ENCODE results near the gene KRT40. TPM values are rescaled to one million over a fixed set of nuclear protein-coding genes. Genes with fewer than 3 reads are reported as not detected.

The KRT40 gene
- total and polyA plus RNA-seq, 10 of the 15 experiments (the other 5 are each of a cell fraction or from before 2014, with no cell fraction given), result not detected

DNA sequence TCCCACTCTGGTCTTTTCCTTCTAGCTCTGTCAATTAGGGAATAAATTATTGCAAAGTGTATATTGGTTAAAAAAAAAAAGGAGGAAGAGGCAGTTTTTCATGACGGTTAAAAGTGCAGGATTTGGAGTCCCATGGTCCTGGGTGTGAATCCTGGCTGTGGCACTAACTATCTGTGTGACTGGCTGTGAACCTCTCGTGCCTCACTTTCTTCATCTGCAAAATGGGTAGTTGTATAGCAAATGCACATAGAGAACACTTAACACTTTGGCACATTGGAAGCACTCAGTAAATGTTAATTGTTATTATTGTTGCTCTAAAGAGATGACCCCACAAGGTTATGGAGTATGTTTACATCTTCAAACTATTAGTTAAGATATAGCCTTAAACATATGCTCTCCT, 36.2 kb downstream of the KRT40 start:
- H3K79me2 ChIP-seq (ENCODE audit: control insufficient read depth, insufficient read depth, low read length), result no peaks in the 10 kb centered on the region
- H3K27me3 ChIP-seq (replicated peaks in 1 of 2; ENCODE audit: control insufficient read depth in 2 of 2, insufficient read depth in 2 of 2, low read length in 1 of 2), result no peaks in the 10 kb centered on the region
- ATAC-seq, result no peak
- no peaks in the 10 kb centered on the region for H4K20me1 ChIP-seq (ENCODE audit: control insufficient read depth, insufficient read depth)
- no peaks in the 10 kb centered on the region for H3K9me3 ChIP-seq (replicated peaks; ENCODE audit: control insufficient read depth, insufficient read depth, low read length)
- H2AFZ ChIP-seq (ENCODE audit: control insufficient read depth, low read depth, low read length), result no peak overlapping the region
- FAIRE-seq, result no peak
- no peak overlapping the region for H3K4me3 ChIP-seq
- SMC1A ChIA-PET (ENCODE audit: uncharacterized antibody, unreplicated experiment), result no interaction called here
- no peaks in the 10 kb centered on the region for H3K36me3 ChIP-seq (ENCODE audit: control insufficient read depth in 2 of 2, insufficient read depth in 2 of 2, low read length in 1 of 2)
- H3K9ac ChIP-seq (ENCODE audit: control insufficient read depth, insufficient read depth, low read length), result no peak overlapping the region
- in situ Hi-C loops (cut with MboI) (no loop called here), intact Hi-C loops (cut with micrococcal nuclease; ENCODE audit: unreplicated experiment) (no loop called here)
- H3K27ac ChIP-seq (ENCODE audit: control insufficient read depth, insufficient read depth), result no peak overlapping the region
- POLR2A ChIA-PET, result no interaction called here
- WGBS (ENCODE audit: insufficient coverage, insufficient replicate concordance, low lambda C conversion rate, missing lambda C conversion rate), result 0% methylated on average over 2 of the region's 2 CpGs
- H3K4me2 ChIP-seq (ENCODE audit: control insufficient read depth, insufficient read depth), result no peak overlapping the region
- no peak for DNase-seq (ENCODE audit: low read depth, low spot score)
- no peaks in the 10 kb centered on the region for H3K4me1 ChIP-seq (ENCODE audit: control insufficient read depth, insufficient read depth, low read length)
- BruUV-seq (replicated peaks), result no TSS peak
- RAD21 ChIA-PET (ENCODE audit: unreplicated experiment), result no interaction called here
- CTCF ChIA-PET, result interaction anchor here (1.7 kb wide), 1 partner anchor 16 kb away, joined by 7 read pairs; no protein-coding TSS in a partner anchor
- TF ChIP-seq RELA (IDR thresholded peaks at IDR 0.05; ENCODE audit: borderline replicate concordance, partially characterized antibody) (no peak), ZNF384 (IDR thresholded peaks at IDR 0.05; ENCODE audit: borderline replicate concordance, low read depth, low read length) (no peak), BHLHE40 (IDR thresholded peaks at IDR 0.05; ENCODE audit: borderline replicate concordance in 1 of 2, low read depth in 2 of 2, low read length in 1 of 2) (no peak), EZH2 (IDR thresholded peaks at IDR 0.05; ENCODE audit: borderline replicate concordance, control insufficient read depth, low read depth, low read length) (no peak), ZBED1 (IDR thresholded peaks at IDR 0.05; ENCODE audit: borderline replicate concordance) (no peak), NR2F1 (conservative IDR thresholded peaks at IDR 0.05) (no peak), SMC3 (IDR thresholded peaks at IDR 0.05; ENCODE audit: borderline replicate concordance, low read length) (no peak), SREBF1 (IDR thresholded peaks at IDR 0.05; ENCODE audit: low read length) (no peak), SUPT20H (IDR thresholded peaks at IDR 0.05; ENCODE audit: borderline replicate concordance, control insufficient read depth, low read depth, low read length) (no peak), PAX5 (IDR thresholded peaks at IDR 0.05; ENCODE audit: borderline replicate concordance, low read depth, low read length) (no peak), SMAD1 (IDR thresholded peaks at IDR 0.05; ENCODE audit: low read depth, partially characterized antibody) (no peak)
- TF ChIP-seq, protein P1, sequence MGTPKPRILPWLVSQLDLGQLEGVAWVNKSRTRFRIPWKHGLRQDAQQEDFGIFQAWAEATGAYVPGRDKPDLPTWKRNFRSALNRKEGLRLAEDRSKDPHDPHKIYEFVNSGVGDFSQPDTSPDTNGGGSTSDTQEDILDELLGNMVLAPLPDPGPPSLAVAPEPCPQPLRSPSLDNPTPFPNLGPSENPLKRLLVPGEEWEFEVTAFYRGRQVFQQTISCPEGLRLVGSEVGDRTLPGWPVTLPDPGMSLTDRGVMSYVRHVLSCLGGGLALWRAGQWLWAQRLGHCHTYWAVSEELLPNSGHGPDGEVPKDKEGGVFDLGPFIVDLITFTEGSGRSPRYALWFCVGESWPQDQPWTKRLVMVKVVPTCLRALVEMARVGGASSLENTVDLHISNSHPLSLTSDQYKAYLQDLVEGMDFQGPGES (IDR thresholded peaks at IDR 0.05), result no peak
- TF ChIP-seq, protein P2, sequence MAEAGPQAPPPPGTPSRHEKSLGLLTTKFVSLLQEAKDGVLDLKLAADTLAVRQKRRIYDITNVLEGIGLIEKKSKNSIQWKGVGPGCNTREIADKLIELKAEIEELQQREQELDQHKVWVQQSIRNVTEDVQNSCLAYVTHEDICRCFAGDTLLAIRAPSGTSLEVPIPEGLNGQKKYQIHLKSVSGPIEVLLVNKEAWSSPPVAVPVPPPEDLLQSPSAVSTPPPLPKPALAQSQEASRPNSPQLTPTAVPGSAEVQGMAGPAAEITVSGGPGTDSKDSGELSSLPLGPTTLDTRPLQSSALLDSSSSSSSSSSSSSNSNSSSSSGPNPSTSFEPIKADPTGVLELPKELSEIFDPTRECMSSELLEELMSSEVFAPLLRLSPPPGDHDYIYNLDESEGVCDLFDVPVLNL (IDR thresholded peaks at IDR 0.05; ENCODE audit: low read depth, low read length), result no peak
- TF ChIP-seq, protein P3, sequence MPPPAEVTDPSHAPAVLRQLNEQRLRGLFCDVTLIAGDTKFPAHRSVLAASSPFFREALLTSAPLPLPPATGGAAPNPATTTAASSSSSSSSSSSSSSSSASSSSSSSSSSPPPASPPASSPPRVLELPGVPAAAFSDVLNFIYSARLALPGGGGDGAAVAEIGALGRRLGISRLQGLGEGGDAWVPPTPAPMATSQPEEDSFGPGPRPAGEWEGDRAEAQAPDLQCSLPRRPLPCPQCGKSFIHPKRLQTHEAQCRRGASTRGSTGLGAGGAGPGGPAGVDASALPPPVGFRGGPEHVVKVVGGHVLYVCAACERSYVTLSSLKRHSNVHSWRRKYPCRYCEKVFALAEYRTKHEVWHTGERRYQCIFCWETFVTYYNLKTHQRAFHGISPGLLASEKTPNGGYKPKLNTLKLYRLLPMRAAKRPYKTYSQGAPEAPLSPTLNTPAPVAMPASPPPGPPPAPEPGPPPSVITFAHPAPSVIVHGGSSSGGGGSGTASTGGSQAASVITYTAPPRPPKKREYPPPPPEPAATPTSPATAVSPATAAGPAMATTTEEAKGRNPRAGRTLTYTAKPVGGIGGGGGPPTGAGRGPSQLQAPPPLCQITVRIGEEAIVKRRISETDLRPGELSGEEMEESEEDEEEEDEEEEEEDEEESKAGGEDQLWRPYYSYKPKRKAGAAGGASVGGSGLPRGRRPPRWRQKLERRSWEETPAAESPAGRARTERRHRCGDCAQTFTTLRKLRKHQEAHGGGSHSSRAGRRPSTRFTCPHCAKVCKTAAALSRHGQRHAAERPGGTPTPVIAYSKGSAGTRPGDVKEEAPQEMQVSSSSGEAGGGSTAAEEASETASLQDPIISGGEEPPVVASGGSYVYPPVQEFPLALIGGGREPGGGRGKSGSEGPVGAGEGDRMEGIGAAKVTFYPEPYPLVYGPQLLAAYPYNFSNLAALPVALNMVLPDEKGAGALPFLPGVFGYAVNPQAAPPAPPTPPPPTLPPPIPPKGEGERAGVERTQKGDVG (CRISPR knock-in tag; IDR thresholded peaks at IDR 0.05), result no peak
- TF ChIP-seq, protein P4, sequence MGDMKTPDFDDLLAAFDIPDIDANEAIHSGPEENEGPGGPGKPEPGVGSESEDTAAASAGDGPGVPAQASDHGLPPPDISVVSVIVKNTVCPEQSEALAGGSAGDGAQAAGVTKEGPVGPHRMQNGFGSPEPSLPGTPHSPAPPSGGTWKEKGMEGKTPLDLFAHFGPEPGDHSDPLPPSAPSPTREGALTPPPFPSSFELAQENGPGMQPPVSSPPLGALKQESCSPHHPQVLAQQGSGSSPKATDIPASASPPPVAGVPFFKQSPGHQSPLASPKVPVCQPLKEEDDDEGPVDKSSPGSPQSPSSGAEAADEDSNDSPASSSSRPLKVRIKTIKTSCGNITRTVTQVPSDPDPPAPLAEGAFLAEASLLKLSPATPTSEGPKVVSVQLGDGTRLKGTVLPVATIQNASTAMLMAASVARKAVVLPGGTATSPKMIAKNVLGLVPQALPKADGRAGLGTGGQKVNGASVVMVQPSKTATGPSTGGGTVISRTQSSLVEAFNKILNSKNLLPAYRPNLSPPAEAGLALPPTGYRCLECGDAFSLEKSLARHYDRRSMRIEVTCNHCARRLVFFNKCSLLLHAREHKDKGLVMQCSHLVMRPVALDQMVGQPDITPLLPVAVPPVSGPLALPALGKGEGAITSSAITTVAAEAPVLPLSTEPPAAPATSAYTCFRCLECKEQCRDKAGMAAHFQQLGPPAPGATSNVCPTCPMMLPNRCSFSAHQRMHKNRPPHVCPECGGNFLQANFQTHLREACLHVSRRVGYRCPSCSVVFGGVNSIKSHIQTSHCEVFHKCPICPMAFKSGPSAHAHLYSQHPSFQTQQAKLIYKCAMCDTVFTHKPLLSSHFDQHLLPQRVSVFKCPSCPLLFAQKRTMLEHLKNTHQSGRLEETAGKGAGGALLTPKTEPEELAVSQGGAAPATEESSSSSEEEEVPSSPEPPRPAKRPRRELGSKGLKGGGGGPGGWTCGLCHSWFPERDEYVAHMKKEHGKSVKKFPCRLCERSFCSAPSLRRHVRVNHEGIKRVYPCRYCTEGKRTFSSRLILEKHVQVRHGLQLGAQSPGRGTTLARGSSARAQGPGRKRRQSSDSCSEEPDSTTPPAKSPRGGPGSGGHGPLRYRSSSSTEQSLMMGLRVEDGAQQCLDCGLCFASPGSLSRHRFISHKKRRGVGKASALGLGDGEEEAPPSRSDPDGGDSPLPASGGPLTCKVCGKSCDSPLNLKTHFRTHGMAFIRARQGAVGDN (IDR thresholded peaks at IDR 0.05), result no peak
